HG03521 (cell line): ENCODE measurements around the gene MSL3.

Experiments used
- ATAC-seq: cut with Tn5 transposase; IDR thresholded peaks from one replicate; pipeline ENCODE4 v1.9.1; 2021; ENCODE audit warnings: mild to moderate bottlenecking, moderate library complexity; ENCODE audit not compliant: unreplicated experiment

The MSL3 gene

DNA sequence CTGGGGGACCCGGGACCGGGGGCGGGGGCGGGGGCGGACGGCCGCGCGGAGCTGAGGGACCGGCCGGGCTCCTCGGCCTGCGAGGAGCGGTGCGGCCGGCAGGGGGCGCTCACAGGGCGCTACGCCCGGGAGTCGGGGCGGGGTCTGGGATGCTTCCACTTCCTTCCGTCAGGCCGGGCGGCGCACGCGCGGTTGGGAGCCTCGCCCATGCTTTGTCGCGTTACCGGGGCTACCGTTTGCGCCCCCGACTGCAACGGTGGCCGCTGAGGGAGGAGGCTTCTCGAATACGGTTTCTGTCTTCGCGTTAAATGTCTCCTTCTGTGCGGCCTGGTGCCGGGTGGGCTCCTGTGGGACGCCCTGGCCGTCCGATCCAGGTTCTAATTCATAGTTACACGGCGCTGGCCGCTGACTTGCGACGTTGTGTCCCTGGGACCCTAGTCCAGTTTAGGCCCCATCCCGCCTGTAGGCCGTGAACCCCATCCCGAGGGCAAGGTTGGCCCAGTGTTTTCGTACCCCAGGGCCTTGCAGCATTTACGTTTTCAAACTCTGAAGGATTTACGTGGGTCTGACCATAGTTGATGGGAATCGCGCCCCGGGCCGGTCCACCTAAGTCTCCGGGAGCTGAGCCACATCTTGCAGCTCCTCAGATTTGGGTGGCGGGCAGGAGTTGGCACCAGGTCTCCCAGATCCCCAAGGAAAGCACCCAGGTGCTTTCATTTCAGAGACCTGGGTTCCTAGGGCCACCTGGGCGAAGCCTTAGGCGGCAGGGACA is 549 bp downstream of the MSL3 start:
- ATAC-seq, result peak; percentile 48

GRCh38 chrX:11759172-11759460 is 1.1 kb downstream of the MSL3 start:
- no peak for ATAC-seq

GRCh38 chrX:11759461-11760311 is 1.6 kb downstream of the MSL3 start:
- peak; percentile 56 for ATAC-seq

GRCh38 chrX:11760958-11761357 is 2.9 kb downstream of the MSL3 start:
- no peak for ATAC-seq

DNA sequence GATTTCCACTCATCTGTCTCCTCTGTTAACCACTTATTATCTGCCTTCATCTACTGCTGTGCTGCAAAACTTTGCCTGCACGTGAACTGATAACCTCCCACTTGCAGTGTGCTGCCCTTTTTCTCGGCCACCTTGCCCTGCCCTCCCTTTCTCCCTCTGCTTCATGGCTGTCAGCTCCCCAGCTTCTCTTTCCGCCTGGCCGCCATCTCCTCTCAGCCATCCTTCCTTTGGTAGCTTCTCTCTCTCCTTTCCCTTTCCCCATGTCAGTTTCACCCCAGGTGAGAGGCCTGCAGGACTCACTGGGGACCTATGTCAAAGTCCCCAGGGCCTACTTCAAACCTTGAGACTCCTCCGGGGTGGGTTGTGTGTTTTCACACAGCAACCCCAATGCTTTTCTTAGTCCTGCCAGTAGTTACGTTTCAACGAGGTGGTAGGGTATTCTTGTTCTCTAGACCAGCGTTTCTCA is 6.6 kb downstream of the MSL3 start:
- ATAC-seq, result no peak

DNA sequence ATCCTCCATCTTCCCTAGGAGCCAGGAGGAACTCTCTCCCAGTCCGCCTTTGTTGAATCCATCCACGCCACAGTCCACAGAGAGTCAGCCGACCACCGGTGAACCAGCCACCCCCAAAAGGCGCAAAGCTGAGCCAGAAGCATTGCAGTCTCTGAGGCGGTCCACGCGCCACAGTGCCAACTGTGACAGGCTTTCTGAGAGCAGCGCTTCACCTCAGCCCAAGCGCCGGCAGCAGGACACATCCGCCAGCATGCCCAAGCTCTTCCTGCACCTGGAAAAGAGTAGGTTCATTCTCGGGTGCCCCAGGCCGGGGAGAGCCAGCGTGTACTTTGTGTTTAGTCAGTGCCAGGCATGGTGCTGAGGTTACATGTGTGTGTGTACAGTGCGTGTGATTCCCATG is 7.4 kb downstream of the MSL3 start:
- no peak for ATAC-seq

- no peak for ATAC-seq
Observed at GRCh38 chrX:11766487-11766886, 8.4 kb downstream of the MSL3 start.

DNA sequence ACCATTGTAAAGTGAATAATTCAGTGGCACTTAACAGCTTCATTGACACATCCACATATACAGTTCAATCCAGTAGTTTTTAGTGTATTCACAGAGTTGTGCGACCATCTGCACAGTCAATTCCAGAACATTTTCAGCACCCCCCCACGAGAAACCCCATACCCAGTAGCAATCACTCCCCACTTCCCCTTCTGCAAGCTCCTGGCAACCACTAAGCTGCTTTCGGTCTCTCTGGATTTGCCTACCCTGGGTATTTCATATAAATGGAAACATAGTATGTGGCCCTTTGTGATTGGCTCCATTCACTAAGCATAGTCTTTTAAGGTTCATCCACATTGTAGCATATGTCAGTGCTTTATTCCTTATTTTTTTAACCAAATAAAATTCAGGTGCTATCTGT is 10.0 kb downstream of the MSL3 start:
- ATAC-seq, result peak; percentile 68

- no peak for ATAC-seq
Observed at GRCh38 chrX:11770320-11770719, 12.3 kb downstream of the MSL3 start.

GRCh38 chrX:11778230-11778629 is 20.2 kb downstream of the MSL3 start:
- ATAC-seq, result no peak

DNA sequence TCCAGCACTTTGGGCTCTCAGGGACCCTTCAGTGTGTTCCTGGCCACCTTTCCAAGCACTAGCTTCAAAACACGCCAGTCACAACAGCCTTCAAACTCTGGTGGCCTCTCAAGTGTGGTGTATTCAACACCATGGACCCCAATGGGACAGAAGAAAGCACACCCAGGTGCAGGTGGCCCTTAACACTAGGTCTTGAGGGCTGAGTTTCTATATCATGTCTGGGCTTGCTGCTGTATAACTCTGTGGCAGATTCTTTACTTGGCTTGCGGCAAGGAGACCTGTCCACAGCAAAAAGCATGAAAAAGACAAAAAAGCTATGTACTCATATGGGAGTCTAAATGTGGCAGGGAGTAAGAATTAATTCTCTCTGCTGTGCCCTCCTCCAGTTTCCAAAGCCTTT is 23.1 kb downstream of the MSL3 start:
- ATAC-seq, result no peak

DNA sequence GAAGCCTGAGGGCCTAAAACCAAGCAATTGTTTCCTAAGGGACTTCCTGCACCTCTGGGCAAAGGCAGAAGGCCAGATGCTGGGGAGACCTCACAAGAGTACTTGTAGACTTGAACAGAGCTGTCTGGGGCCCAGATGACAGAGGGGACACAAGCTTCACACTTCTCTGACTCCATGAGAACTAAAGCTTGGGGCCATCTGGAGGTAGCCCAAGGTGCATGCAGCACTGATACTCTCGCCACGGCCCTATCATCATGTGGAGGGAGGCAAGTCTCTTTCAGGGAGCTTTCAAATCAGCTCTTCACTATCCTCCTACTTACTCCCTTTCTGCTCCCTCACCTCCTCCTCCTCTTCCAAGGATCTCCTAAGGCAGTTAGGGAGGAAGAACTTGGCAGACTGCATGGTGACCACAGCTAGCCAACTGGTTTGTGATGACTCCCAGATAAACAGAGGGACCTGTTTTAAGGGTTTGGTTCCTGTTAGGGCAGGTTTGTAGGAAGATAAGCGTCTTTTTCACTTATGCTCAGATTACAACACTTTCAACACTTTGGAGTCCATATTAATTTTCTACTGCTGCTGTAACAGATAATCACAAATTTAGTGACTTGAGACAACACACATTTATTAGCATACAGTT is 23.8 kb downstream of the MSL3 start:
- ATAC-seq, result no peak

GRCh38 chrX:11784543-11784942 is 26.5 kb downstream of the MSL3 start:
- no peak for ATAC-seq

DNA sequence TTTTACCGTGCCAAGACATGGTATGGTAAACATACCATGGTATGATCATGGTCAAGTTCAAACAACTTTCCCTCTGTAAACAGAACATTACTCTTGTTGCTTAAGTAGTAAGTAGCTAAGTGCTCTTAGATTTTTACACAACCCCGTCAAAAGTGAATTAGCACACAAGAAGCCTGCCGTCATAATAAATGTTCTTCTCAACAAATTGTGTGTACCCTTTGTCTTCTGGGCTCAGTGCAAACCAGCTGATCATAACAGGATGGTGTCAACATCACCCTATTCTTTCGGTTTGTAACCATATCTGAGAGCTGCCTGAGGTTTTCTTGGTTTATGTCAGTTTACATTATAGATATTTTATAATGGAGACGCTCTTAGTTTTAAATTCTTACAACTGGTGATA is 28.8 kb downstream of the MSL3 start:
- no peak for ATAC-seq

DNA sequence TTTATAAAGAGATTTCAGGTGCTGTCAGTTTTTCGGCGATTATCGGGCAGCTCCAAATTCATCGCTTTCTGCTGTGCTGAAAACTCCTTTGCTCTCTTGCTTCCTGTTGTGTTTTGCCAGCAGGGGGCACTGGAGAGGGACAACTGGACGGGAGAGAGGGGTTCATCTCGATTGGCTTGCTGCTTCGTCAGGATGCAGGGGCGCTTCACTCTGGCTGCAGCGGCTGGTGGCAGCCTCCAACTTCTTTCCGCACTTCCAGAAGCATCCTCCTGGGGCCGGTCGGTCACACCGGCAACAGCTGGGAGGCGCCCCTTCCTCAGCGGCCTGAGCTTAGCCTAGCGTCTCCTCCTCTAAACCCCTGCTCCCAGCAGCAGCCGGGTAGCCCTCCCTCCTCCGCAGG is 29.5 kb downstream of the MSL3 start:
- ATAC-seq, result no peak

- ATAC-seq, result peak; percentile 34
Observed at GRCh38 chrX:11789809-11790208, 31.8 kb downstream of the MSL3 start.

GRCh38 chrX:11791090-11791489 is 33.1 kb downstream of the MSL3 start:
- no peak for ATAC-seq

DNA sequence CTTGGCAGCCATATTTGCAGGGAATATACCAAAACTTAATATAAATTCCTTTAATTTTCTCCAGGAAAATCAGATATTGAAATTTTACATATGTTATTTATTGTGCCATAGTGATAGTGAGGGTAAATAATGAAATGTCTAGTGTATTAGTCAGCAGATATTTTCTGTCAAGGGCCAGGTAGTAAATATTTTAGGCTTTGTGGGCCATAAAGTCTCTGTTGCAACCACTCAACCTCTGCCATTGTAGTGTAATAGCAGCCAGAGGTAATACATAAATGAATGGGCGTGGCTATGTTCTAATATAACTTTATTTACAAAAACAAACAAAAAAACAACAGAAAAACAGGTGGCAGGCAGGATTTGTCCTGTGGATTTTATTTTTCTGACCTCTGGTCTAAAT is 33.5 kb downstream of the MSL3 start:
- no peak for ATAC-seq

- ATAC-seq, result peak; percentile 78
Observed at GRCh38 chrX:11792461-11793421, 34.7 kb downstream of the MSL3 start.

- ATAC-seq, result no peak
Observed at GRCh38 chrX:11793734-11794133, 35.7 kb downstream of the MSL3 start.

- no peak for ATAC-seq
Observed at GRCh38 chrX:11813341-11813740, 55.3 kb downstream of the MSL3 start.
